Limb (tissue), 2 donors: ENCODE measurements around the gene CDHR4.
"Not testable (repeated sequence)": the region's sequence is repeated elsewhere in the genome, so short reads cannot be mapped to it uniquely, and the experiment has no call there.

Source experiments
- DNase-seq, 2 donors: peaks; one replicate each; pipeline ENCODE4 v3.0.0-alpha.2; 2016; ENCODE audit errors: extremely low spot score in 2 of 2

The CDHR4 gene

DNA sequence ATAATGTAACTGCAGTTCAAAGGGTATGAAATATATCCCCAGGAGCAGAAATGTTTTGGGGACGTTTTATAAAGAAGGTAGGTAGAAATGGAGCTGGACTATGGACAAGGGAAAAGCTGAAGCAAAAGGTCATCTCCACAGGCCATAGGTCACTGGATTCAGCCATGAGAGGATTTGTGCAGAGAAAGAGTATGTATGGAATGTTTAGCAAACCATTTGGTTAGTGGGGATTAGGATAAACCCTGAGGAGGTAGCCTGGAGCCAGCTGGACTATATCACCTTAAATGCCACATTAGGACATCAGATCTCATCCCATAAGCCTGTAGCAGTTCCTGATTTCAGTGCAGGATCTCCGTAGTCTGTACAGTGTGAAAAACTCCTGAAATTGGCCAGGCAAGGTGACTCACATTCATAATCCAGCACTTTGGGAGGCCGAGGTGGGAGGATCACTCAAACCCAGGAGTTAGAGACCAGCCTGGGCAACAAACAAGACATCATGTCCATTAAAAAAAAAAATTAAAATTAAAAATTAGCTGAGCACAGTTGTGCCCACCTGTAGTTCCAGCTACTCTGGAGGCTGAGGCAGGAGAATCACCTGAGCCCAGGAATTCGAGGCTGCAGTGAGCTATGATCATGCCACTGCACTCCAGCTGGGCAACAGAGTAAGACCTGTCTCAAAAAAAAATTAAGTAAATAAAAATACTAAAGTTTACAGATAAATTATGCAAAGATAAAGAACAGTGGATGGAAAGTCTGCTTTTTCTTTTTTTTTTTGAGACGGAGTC lies 18.1 kb downstream of the CDHR4 start:
- DNase-seq, result no peak

DNA sequence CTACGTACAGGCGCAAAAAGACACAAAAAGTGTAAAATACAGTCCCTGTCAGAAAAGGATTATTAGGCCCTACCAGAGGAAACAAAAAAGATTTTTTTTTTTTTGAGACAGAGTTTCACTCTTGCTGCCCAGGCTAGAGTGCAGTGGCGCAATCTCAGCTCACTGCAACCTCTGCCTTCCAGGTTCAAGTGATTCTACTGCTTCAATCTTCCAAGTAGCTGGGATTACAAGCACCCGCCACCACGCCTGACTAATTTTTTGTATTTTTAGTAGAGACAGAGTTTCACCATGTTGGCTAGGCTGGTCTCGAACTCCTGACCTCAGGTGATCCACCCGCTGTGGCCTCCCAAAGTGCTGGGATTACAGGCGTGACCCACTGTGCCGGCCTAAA lies 18.7 kb downstream of the CDHR4 start:
- DNase-seq, result not testable (repeated sequence)

DNA sequence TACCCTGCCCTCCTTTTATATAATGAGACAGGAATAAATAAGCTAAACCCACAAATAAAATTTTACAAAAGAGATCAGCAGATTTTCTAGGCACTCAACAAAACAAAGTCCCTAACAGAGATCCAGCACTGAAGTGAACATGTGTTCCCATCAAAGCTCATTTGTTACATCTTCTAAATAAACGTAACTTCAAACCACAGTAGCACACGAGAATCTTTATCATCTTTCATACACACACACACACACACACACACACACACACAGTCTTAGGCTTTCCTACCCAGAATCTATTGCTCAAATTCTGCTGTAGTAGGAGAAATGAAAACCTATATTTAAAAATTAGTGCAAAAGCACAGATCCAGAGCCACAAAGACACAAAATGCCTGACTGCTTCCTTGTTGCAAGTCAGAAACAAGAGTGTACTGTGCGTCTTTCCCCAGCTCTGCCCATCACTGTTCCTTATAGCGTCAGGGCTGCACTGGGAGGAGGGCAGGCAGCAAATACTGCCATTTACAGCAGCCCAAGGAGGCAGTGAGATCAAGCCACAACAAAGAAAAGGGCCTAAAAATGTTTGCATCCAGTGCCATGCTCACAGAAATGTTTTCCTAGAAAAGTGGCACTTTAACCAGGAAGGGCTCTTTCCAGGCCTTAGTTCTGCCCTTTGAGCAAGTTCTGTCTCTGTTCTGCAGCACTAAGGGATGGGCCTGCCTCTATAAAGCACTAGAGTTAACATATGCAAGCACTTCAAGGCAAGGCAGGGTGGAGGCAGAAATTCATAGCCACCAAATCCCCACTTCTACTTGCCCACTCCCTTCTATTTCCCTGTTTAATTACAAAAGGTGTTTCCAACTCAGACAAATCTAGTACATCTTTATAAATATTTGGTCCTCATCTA lies 19.3 kb downstream of the CDHR4 start:
- no peak for DNase-seq

DNA sequence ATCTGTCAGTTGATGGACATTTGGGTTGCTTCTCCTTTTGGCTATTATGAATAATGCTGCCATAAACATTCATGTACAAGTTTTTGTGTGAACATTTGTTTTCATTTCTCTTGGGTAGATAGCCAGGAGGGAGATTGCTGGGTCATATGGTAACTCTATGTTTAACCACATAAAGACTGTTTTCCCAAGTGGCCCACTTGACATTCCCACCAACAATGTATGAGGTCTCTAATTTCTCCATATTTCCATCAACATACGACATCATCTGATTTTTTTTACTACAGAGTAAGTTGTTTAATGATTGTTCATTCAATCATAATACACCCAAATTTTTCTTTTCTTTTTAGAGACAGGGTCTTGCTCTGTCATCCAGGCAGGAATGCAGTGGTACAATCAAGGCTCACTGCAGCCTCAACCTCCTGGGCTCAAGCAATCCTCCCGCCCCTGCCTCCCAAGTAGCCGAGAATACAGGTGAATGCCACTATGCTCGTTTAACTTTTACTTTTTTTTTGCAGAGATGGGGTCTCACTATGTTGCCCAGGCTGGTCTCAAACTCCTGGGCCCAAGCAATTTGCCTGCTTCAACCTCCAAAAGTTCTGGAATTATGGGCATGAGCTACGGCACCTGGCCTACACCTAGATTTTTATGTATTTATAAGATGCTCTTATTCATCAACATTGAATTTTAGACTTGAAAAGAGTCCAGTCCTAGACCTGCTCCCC lies 20.2 kb downstream of the CDHR4 start:
- no peak for DNase-seq

DNA sequence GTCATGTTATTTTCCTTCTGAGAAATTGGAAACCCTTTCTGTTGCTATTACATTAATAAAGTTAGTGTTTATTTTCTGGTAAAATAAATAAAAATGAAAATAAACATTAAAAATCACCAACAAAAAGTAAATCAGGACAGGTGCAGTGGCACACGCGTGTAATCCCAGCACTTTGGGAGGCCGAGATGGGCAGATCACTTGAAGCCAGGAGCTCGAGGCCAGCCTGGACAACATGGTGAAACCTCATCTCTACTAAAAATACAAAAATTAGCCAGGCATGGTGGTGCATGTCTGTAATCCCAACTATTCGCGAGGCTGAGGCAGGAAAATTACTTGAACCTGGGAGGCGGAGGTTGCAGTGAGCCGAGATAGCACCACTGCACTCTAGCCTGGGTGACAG lies 23.6 kb downstream of the CDHR4 start:
- not testable (repeated sequence) for DNase-seq

DNA sequence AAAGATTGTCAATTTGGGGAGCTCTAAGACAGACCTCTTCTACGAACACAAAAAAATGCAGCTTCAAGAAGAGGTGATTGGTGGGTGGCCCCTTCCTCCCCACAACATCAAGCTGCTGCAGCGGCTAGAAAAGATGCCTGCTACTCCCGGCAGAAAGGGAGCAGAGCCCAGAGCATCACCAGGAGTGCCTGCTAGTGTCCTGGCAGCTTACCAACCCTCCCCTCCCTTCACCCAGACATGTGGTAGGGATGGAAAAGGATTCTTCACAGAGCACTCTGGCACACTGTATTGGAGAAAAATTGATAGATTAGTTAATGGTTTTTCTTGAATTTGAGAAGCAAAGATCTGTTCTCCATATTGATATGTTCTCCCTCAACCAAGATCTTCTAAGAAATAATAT lies 24.1 kb downstream of the CDHR4 start:
- no peak for DNase-seq

GRCh38 chr3:49772703-49773102 lies 27.0 kb downstream of the CDHR4 start:
- DNase-seq, result no peak

GRCh38 chr3:49771340-49771938 lies 28.2 kb downstream of the CDHR4 start:
- no peak for DNase-seq

DNA sequence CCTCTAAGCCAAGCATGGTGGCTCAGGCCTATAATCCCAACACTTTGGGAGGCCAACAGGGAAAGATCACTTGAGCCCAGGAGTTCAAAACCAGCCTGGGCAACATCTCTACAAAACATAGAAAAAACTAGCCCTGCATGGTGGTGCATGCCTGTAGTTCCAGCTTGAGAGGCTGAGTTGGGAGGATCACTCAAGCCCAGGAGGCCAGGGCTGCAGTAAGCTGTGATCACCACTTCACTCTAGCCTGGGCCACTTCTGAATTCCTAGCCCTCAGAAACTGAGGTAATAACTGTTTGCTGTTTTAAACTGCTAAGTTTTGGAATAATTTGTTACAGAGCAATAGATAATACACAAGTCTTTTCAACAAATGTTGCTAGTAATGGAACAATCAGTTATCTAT lies 29.7 kb downstream of the CDHR4 start:
- no peak for DNase-seq

GRCh38 chr3:49769286-49769915 lies 30.3 kb downstream of the CDHR4 start:
- DNase-seq, result no peak

- no peak for DNase-seq
Observed at GRCh38 chr3:49763981-49764380, 35.7 kb downstream of the CDHR4 start.

DNA sequence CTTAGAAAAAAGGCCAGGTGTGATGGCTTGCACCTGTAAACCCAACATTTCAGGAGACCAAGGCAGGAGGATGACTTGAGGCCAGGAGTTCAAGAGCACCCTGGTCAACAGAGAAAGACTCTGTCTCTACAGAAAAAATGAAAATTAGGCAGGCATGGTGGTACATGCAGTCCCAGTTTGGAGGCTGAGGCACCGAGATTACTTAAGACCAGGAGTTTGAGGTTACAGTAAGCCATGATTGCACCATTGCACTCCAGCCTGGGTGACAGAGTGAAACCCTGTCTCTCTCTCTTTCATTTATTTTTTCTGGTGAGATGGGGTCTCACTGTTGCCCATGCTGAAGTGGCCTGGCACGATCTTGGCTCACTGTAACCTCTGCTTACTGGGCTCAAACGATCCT lies 38.0 kb downstream of the CDHR4 start:
- DNase-seq, result no peak

DNA sequence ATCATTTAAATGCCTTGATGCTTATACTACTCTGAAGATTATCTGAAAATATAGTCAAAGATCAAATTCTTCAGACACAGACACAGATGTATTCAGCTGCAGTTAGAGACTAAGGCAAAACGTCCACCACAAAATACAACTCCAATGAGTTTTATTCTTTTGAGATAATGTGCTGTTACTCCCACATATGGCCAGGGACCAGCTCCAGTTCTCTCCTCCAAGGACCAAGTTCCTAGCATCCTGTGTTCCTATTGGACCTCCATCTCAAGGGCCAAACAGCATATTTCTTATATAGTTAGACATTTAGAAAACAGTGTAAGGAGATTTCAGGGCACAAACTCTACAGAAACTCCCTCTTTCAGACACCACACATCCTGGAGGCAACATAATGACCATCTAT lies 40.4 kb downstream of the CDHR4 start:
- no peak for DNase-seq

GRCh38 chr3:49757197-49757596 lies 42.5 kb downstream of the CDHR4 start:
- DNase-seq, result no peak

- DNase-seq, result no peak
Observed at GRCh38 chr3:49756036-49756435, 43.6 kb downstream of the CDHR4 start.

GRCh38 chr3:49754536-49754935 lies 45.1 kb downstream of the CDHR4 start:
- DNase-seq, result no peak

DNA sequence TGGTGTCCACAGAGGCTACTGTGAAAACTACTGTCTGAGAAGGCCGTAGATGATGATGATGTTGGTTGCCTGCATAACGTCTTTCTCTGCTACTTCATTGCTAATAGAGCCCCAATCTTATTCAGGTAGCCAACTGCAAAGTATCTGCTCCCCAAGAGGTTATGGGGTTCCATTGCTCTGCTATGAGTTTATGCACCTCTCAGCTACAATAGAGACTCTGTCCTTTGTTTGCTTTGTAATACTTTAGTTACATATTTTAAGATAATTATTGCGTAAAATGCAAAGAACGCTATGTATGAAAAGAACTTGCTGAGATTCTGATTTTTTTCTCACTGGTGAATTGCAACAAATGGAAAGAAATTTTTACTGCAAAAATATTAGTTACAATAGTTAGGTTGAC lies 48.2 kb downstream of the CDHR4 start:
- DNase-seq, result no peak

DNA sequence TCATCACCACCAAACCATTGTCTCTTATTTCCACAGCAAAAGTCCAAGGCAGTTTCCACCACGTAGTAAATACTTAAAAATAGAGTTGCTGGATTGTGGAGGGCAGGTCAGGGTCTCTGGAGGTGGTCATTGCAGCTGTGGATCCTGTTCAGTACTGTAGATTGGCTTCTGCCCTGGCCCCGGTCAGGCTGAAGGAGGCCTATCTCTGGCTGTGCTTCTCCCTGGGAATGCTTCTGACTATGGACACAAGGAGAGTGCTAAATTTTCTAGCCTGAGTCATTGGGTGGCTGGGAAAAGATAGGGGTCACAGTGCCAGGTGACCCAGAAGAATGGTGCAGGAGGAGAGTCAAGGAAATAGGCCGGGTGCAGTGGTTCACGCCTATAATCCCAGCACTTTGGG lies 49.6 kb downstream of the CDHR4 start:
- DNase-seq, result no peak

DNA sequence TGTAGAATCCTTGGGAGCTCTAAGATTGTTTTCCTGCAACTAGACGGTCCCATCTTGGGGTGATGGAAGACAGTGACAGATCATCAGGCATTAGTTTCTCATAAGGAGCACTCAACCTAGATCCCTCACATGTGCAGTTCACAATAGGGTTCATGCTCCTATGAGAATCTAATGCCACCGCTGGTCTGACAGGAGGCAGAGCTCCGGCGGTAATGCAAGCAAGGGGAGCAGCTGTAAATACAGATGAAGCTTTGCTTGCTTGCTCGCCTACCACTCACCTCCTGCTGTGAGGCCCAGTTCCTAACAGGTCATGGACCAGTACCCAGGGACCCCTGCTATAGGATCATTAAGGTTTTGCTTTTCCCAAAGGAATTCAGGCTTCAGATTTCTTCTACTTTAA lies 50.8 kb downstream of the CDHR4 start:
- DNase-seq, result not testable (repeated sequence)

DNA sequence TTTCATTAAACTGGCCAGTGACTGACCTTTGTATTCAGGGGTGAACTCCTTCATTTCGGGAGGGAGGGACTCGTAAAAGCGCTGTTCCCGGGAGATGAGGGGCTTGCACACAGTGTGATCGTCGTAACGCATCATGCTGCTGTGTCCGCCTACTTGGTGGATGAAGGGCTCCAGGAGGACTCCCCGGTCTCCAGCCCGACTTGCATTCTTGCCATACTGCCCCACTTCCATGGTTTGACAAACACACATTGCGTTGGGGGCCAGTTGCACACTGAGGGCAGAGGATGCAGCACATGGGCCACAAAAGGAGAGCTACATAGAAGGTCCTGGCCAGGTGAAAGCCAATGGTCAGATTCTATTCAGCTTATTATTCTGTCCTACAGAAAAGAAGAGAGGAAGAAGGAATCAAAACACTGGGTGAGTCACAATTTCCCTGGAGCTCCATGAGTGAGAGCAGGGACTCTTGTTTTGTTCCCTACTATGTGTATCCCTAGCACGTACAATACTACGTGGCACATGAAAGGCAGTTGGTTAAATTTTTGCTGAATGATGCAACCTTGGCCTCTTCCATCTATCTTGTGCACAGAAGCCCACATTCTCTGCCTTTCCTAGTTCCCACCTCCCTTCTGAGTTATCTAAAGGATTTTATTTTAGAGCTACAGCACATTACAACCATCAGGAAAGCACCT lies 51.7 kb downstream of the CDHR4 start:
- DNase-seq, result no peak

GRCh38 chr3:49745986-49746385 lies 53.7 kb downstream of the CDHR4 start:
- DNase-seq, result no peak
